CD4-positive, alpha-beta memory T cell (primary cell): Measurements from ENCODE around the gene TENT4A. TPM values are rescaled to one million over a fixed set of nuclear protein-coding genes. Genes with fewer than 3 reads are reported as not detected.
A peak's percentile ranks its signal among the peaks of the same experiment; 100 is the strongest.

Experiments used
- CTCF ChIA-PET: fragments of 350-600 bp; sonication (Branson Sonifier 250); formaldehyde crosslinking; loops from one replicate; lab custom pipeline; 2021; ENCODE audit warnings: inconsistent platforms; ENCODE audit not compliant: partially characterized antibody; lab: Charles Lee
- POLR2A ChIA-PET: fragments of 350-600 bp; sonication (Branson Sonifier 250); formaldehyde crosslinking; loops from one replicate; lab custom pipeline; 2021; ENCODE audit not compliant: partially characterized antibody; lab: Charles Lee
- DNase-seq, 5 donors: peaks; one replicate each; pipeline versions ENCODE4 v3.0.0 to v3.0.0-alpha.2; 2020 to 2022; ENCODE audit warnings: mixed read lengths in 1 of 5
- H3K27ac ChIP-seq: one replicate; pipeline ENCODE4 v1.7.0; 2013; ENCODE audit warnings: low read depth, low read length
- H3K27me3 ChIP-seq: 2 replicates; pipeline ENCODE4 v1.7.0; 2013; ENCODE audit warnings: mild to moderate bottlenecking, low read length, moderate library complexity; ENCODE audit not compliant: insufficient read depth
- H3K36me3 ChIP-seq: 2 replicates; pipeline ENCODE4 v1.7.0; 2013; ENCODE audit warnings: mild to moderate bottlenecking, low read length, moderate library complexity; ENCODE audit not compliant: insufficient read depth
- H3K4me1 ChIP-seq: 2 replicates; pipeline ENCODE4 v1.7.0; 2013; ENCODE audit warnings: mild to moderate bottlenecking, low read length, moderate library complexity; ENCODE audit not compliant: insufficient read depth
- H3K4me3 ChIP-seq, 2 donors: one replicate each; pipeline ENCODE4 v1.7.0; 2013; ENCODE audit warnings: low read length in 2 of 2, mild to moderate bottlenecking in 1 of 2
- H3K9me3 ChIP-seq, 2 donors: one replicate each; pipeline ENCODE4 v1.7.0; 2013; ENCODE audit warnings: low read length in 2 of 2, control low read depth in 1 of 2; ENCODE audit not compliant: control insufficient read depth in 1 of 2
- H3K27ac Mint-ChIP-seq, 7 donors: one replicate each; pipeline ENCODE4 v1.8.0; 2020 to 2021; ENCODE audit warnings: mixed read lengths in 7 of 7, mild to moderate bottlenecking in 6 of 7, inconsistent platforms in 3 of 7, moderate library complexity in 3 of 7
- H3K27me3 Mint-ChIP-seq, 2 donors: one replicate each; pipeline ENCODE4 v1.8.0; 2020 to 2021; ENCODE audit warnings: mixed read lengths in 2 of 2
- H3K36me3 Mint-ChIP-seq, 2 donors: one replicate each; pipeline ENCODE4 v1.8.0; 2020 to 2021; ENCODE audit warnings: mixed read lengths in 2 of 2, inconsistent platforms in 1 of 2, mild to moderate bottlenecking in 1 of 2
- H3K4me1 Mint-ChIP-seq, 4 donors: one replicate each; pipeline ENCODE4 v1.8.0; 2020 to 2021; ENCODE audit warnings: mixed read lengths in 4 of 4, mild to moderate bottlenecking in 1 of 4
- H3K4me3 Mint-ChIP-seq, 8 donors: one replicate each; pipeline ENCODE4 v1.8.0; 2020 to 2021; ENCODE audit warnings: mixed read lengths in 8 of 8, mild to moderate bottlenecking in 7 of 8, moderate library complexity in 6 of 8, inconsistent platforms in 3 of 8
- H3K9me3 Mint-ChIP-seq, 8 donors: one replicate each; pipeline ENCODE4 v1.8.0; 2020 to 2021; ENCODE audit warnings: mixed read lengths in 8 of 8, mild to moderate bottlenecking in 5 of 8, inconsistent platforms in 3 of 8, moderate library complexity in 1 of 8
- intact Hi-C: fragments of 100-400 bp; cut with micrococcal nuclease; formaldehyde crosslinking; loops from one replicate; pipeline ENCODE4 v1.15.1; 2023
- polyA plus RNA-seq, 2 donors: library from polyadenylated mRNA; unstranded; fragments of 300-500 nt; fragmentation: Illumina TruSeq; gene quantifications; one replicate each; pipeline ENCODE4 v1.2.3, GENCODE V29; 2021
- total RNA-seq, 2 experiments: library from RNA; stranded (reverse); gene quantifications; one replicate each; pipeline ENCODE4 v1.2.3, GENCODE V29; 2021

TENT4A gene
- total and polyA plus RNA-seq, 4 experiments from 2014 or later: 0.55 to 49.1 (median 23.4) TPM

DNA sequence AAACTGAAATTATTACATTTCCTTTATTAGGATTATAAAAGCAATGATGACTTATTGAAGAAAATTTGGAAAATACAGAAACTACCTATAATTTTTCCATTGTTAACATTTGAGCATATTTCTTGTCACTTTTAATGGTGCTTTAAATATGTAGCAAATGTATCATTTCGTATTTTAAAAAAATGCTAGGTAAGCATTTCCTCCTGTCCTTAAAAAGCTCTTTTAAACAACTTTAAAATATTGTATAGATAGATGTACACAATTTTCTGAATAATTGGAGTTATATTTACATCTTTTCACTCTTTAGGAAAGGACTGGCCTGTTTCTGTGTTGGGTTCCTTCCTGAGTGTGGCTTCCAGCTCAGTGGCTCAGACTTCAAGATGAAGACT lies 15.6 kb downstream of the TENT4A start:
- POLR2A ChIA-PET: interaction anchor here (1.0 to 2.5 kb wide), 5 partner anchors 12 to 96 kb away, joined by 3 to 11 read pairs (median 8); partner anchors contain the start of genes NSUN2, SRD5A1 and TENT4A
- DNase-seq: no peak
- peaks cover 65 to 97% (median 85%) of the 10 kb centered on the region in 4 donors for H3K4me1 Mint-ChIP-seq
- peak overlapping the region in 6 of 8 donors; percentile 53 to 80 (median 68) for H3K4me3 Mint-ChIP-seq
- H3K4me1 ChIP-seq: peaks cover 71% of the 10 kb centered on the region
- intact Hi-C loops: loop anchor here (1.0 kb wide), 1 partner anchor 12 kb away; no protein-coding TSS in a partner anchor
- H3K27ac Mint-ChIP-seq: peak overlapping the region in 5 of 7 donors; percentile 69 to 89 (median 81)
- no peak overlapping the region for H3K27ac ChIP-seq
- no peaks in the 10 kb centered on the region for H3K9me3 ChIP-seq
- no peaks in the 10 kb centered on the region for H3K9me3 Mint-ChIP-seq
- peaks cover 9 to 31% of the 10 kb centered on the region in 2 donors for H3K36me3 Mint-ChIP-seq
- no peak overlapping the region for H3K4me3 ChIP-seq
- CTCF ChIA-PET: interaction anchor here (1.0 to 7.1 kb wide), 5 partner anchors 12 to 96 kb away, joined by 3 to 38 read pairs (median 5); partner anchors contain the start of gene NSUN2
- H3K27me3 Mint-ChIP-seq: no peaks in the 10 kb centered on the region
- no peaks in the 10 kb centered on the region for H3K27me3 ChIP-seq
- H3K36me3 ChIP-seq: peaks cover 3% of the 10 kb centered on the region

DNA sequence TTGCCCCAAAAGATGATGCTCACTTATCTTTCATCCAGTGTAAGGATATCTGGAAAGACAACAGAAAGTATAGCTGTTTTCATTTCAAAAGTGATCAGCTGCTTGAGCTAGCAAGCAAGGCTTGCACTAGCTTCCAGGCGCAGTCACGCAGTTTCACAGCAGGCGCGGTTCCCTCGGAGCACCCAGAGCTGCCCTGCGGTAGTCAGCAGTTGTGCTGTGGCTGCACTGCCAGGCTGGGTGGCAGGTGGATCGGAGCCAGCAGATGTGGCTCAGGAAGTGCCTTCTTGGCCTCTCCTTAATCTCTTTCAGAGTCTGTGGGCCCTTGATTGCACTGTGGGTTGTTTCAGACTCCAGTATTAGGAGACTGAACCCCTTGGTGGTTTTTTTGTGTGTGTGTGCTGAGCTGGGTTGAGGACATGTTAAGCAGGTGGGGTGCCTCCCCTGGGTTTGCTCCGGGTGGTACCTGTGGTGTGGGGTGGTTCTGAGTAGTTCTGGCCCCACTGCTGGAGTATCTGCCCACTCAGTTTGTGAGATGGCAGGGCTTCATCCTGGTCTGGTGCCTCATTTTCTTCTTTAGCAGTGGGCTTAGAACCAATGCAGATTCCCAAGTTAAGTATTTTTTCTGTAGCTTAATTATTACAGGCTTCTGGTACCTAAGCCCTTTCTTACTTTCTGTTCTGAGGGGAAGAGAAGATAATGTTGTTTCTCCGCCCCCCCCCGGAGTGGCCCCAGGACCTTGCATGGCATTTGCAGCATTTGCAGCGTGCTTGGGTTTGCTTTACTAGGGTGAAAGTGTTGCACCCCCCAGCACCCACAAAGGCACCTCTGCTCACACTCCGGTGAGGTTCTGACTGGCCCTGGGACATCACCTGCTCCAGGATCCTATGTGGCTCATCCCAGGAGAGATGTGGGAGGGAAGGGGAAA lies 16.4 kb downstream of the TENT4A start:
- no peak overlapping the region for H3K27ac ChIP-seq
- no peaks in the 10 kb centered on the region for H3K36me3 ChIP-seq
- H3K9me3 ChIP-seq: no peaks in the 10 kb centered on the region
- peak; percentile 42 to 57 (median 51) for DNase-seq
- no peaks in the 10 kb centered on the region for H3K27me3 ChIP-seq
- intact Hi-C loops: loop anchor here (1.0 kb wide), 1 partner anchor 13 kb away; no protein-coding TSS in a partner anchor
- ChIA-PET POLR2A (interaction anchor here (1.0 to 2.5 kb wide), 5 partner anchors 12 to 97 kb away, joined by 3 to 11 read pairs (median 8); partner anchors contain the start of genes NSUN2, SRD5A1 and TENT4A), CTCF (interaction anchor here (1.0 to 7.1 kb wide), 7 partner anchors 13 to 97 kb away, joined by 3 to 38 read pairs (median 3); partner anchors contain the start of genes NSUN2 and SRD5A1)
- peaks cover 77% of the 10 kb centered on the region for H3K4me1 ChIP-seq
- H3K27ac Mint-ChIP-seq: peak overlapping the region; percentile 67 to 89 (median 81)
- H3K4me1 Mint-ChIP-seq: peaks cover 61 to 96% (median 79%) of the 10 kb centered on the region in 4 donors
- H3K9me3 Mint-ChIP-seq: no peaks in the 10 kb centered on the region
- H3K4me3 Mint-ChIP-seq: peak overlapping the region in 7 of 8 donors; percentile 52 to 80 (median 68)
- no peak overlapping the region for H3K4me3 ChIP-seq
- no peaks in the 10 kb centered on the region for H3K27me3 Mint-ChIP-seq
- H3K36me3 Mint-ChIP-seq: peaks cover 3 to 28% of the 10 kb centered on the region in 2 donors

DNA sequence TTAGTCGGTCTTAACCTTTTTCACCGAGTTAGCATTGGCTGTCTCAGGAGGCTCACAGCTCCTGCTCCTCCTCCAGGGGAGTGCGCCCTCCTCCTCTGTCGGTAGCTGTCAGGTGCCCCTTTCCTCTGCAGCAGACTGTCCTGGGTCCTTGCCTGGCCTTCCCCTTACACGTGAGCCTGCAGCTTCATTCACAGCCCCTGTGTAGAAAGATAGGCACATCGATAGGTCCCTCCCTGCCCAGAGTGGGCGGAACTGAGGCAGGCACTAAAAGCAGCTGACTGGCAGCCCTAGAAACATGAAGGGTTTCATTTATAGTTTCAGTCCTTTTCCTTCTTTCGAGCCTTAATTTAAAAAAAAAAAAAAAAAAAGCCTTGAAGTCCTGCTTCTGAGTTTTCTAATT lies 17.2 kb downstream of the TENT4A start:
- H3K27ac Mint-ChIP-seq: peak overlapping the region in 3 of 7 donors; percentile 24 to 48 (median 29)
- no peak for DNase-seq
- Histone ChIP-seq H3K4me1 (peaks cover 81% of the 10 kb centered on the region), H3K27me3 (no peaks in the 10 kb centered on the region), H3K9me3 (no peaks in the 10 kb centered on the region), H3K27ac (no peak overlapping the region), H3K4me3 (no peak overlapping the region), H3K36me3 (no peaks in the 10 kb centered on the region)
- H3K27me3 Mint-ChIP-seq: no peaks in the 10 kb centered on the region
- H3K4me1 Mint-ChIP-seq: peaks cover 67 to 96% (median 82%) of the 10 kb centered on the region in 4 donors
- intact Hi-C loops: no loop called here
- CTCF ChIA-PET: interaction anchor here (1.0 to 7.1 kb wide), 3 partner anchors 14 to 97 kb away, joined by 3 to 38 read pairs (median 3); partner anchors contain the start of genes NSUN2 and SRD5A1
- no peak overlapping the region for H3K4me3 Mint-ChIP-seq
- POLR2A ChIA-PET: interaction anchor here (0.7 to 2.5 kb wide), 3 partner anchors 8 to 97 kb away, joined by 3 to 11 read pairs (median 8); partner anchors contain the start of genes NSUN2 and SRD5A1
- no peaks in the 10 kb centered on the region for H3K9me3 Mint-ChIP-seq
- peaks cover 3 to 29% of the 10 kb centered on the region in 2 donors for H3K36me3 Mint-ChIP-seq

DNA sequence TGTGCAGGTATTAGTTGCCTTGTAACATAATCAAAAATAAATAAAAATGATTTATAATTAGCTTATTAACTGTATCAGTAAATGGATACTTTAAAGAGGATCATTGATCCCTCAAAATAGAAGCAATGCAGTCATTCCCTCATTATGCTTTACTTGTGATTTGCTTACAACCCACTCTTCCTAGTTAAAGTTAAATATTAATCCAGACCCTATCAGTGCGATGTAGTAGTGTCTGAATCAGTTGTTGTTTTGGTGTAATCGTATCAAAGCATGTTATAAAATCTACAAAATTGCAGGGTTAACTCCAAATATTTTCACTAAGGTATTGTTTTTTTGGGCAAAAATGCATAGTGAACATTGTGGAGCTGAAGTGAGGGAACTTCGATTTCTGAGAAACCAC lies 17.6 kb downstream of the TENT4A start:
- Histone ChIP-seq H3K36me3 (no peaks in the 10 kb centered on the region), H3K27ac (no peak overlapping the region), H3K9me3 (no peaks in the 10 kb centered on the region), H3K4me3 (no peak overlapping the region), H3K4me1 (peaks cover 79% of the 10 kb centered on the region), H3K27me3 (no peaks in the 10 kb centered on the region)
- Mint-ChIP-seq H3K4me1 (peaks cover 68 to 95% (median 82%) of the 10 kb centered on the region in 4 donors), H3K4me3 (no peak overlapping the region), H3K27me3 (no peaks in the 10 kb centered on the region), H3K27ac (peak overlapping the region in 3 of 7 donors; percentile 2 to 86 (median 69)), H3K36me3 (peaks cover 3 to 25% of the 10 kb centered on the region in 2 donors), H3K9me3 (no peaks in the 10 kb centered on the region)
- ChIA-PET CTCF (interaction anchor here (1.3 to 7.1 kb wide), 3 partner anchors 13 to 98 kb away, joined by 3 to 38 read pairs (median 3); partner anchors contain the start of genes NSUN2 and SRD5A1), POLR2A (interaction anchor here (0.7 to 2.5 kb wide), 3 partner anchors 9 to 98 kb away, joined by 3 to 11 read pairs (median 8); partner anchors contain the start of genes NSUN2 and SRD5A1)
- intact Hi-C loops: no loop called here
- no peak for DNase-seq

DNA sequence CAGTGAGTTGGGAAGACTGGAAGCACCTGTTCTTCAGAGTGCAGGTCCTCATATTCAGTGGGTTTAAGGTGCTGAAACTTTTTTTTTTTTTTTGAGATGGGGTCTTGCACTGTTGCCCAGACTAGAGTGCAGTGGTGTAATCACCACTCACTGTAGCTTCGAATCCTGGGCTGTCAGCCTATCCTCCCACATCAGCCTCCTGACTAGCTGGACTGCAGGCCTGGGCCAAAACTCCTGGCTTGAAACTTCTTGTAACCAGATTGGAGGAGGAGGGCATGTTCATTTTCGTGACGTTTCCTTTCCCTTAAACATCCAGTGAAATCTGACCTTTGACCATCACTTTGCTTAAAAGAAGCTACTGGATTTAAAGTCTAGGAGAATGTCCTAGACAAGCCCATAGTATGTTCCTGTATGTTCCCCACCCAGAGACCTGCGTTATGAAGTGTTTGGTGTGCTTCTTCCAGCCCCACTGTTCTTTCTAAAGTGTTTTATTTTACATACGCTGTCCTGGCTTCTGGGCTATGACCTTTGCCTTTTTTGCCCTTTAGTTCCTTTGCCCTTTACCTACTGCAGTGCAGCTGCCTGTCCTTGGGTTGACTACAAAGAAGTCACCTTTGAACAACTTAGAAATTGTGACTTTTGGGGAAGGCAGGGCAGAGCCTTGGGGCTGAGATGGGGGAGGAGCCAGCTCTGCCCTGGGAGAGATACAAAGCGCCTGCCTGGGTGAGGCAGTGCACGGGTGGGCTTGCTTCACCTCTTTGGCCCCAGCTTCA lies 18.4 kb downstream of the TENT4A start:
- Histone ChIP-seq H3K4me1 (peaks cover 73% of the 10 kb centered on the region), H3K27ac (no peak overlapping the region), H3K36me3 (no peaks in the 10 kb centered on the region), H3K27me3 (no peaks in the 10 kb centered on the region), H3K9me3 (no peaks in the 10 kb centered on the region), H3K4me3 (no peak overlapping the region)
- Mint-ChIP-seq H3K27me3 (no peaks in the 10 kb centered on the region), H3K36me3 (peaks cover 3 to 21% of the 10 kb centered on the region in 2 donors), H3K27ac (peak overlapping the region in 6 of 7 donors; percentile 59 to 86 (median 74)), H3K4me1 (peaks cover 63 to 94% (median 75%) of the 10 kb centered on the region in 4 donors), H3K4me3 (no peak overlapping the region), H3K9me3 (no peaks in the 10 kb centered on the region)
- ChIA-PET POLR2A (no interaction called here), CTCF (interaction anchor here (1.3 to 7.1 kb wide), 3 partner anchors 12 to 99 kb away, joined by 3 to 38 read pairs (median 3); partner anchors contain the start of genes NSUN2 and SRD5A1)
- intact Hi-C loops: no loop called here
- no peak for DNase-seq

DNA sequence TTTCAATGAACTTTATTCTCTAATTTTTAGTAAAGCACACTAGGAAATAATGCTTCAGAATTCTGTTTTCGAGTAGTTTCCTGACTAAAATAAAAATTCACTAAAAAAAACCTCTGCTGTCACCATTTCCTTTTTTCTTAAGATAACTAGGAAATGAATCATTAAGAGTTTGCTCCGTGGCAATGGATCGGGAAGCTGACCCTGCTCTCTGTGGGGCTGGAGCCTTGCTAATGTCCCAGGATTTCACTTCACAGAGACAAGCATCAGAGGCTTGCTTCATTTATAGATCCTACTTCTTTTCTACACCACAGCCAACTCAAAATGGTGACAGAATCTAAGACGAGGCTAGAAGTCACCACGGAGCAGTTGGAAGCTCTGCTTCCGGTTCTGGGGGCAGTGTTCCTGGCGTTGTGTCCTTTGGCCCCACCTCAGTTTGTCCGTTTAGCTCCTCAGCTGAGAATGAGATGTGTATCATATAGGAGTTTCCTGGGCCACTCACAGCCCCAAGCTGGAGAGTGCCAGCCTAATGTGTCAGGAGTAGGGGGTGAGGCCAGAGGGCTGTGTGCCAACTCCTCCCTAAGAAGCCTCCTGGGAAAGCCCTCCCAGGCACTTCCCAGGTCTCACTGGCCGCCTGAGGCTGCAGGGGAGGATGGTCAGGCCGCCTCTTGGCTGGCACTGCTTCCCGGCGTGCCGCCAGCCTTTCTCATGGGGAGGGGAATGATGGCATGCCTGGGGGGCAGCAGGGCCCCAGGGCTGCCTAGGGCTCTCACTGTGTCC lies 19.6 kb downstream of the TENT4A start:
- Mint-ChIP-seq H3K27me3 (no peaks in the 10 kb centered on the region), H3K9me3 (no peaks in the 10 kb centered on the region), H3K36me3 (peaks cover 9 to 25% of the 10 kb centered on the region in 2 donors), H3K27ac (peak overlapping the region in 5 of 7 donors; percentile 8 to 78 (median 59)), H3K4me1 (peaks cover 54 to 92% (median 70%) of the 10 kb centered on the region in 4 donors), H3K4me3 (peak overlapping the region in 1 of 8 donors; percentile 0)
- no peak for DNase-seq
- CTCF ChIA-PET: interaction anchor here (7.1 kb wide), 1 partner anchor 11 kb away, joined by 38 read pairs; no protein-coding TSS in a partner anchor
- peaks cover 65% of the 10 kb centered on the region for H3K4me1 ChIP-seq
- H3K9me3 ChIP-seq: no peaks in the 10 kb centered on the region
- no peaks in the 10 kb centered on the region for H3K27me3 ChIP-seq
- H3K27ac ChIP-seq: no peak overlapping the region
- intact Hi-C loops: no loop called here
- POLR2A ChIA-PET: no interaction called here
- no peak overlapping the region for H3K4me3 ChIP-seq
- no peaks in the 10 kb centered on the region for H3K36me3 ChIP-seq
